Prostate gland (tissue), 2 donors: ENCODE results near the gene LRRC1.

Experiments used
- POLR2A ChIP-seq: fragments of 450-650 bp; IDR thresholded peaks from one replicate; pipeline ENCODE4 v1.6.1; 2016; ENCODE audit warnings: antibody characterized with exemption, mild to moderate bottlenecking
- POLR2AphosphoS5 ChIP-seq: sonication (generic); formaldehyde crosslinking; IDR thresholded peaks from one replicate; pipeline ENCODE4 v1.6.1; 2017; ENCODE audit warnings: antibody characterized with exemption
- TF ChIP-seq, protein P1 (sequence below), 4 experiments: fragments of 200-600 bp in 2 of 4; fragments of 450-650 bp in 2 of 4; sonication (generic) in 2 of 4; IDR thresholded peaks; 1 replicate in 3 of 4; 2 replicates in 1 of 4; pipeline ENCODE4 v1.5.1; 2016 to 2019; ENCODE audit warnings: antibody characterized with exemption in 4 of 4, mild to moderate bottlenecking in 2 of 4, moderate library complexity in 2 of 4

GRCh38 chr6:53874964-53875363, 80.2 kb downstream of the LRRC1 start:
- TF ChIP-seq, protein P1, sequence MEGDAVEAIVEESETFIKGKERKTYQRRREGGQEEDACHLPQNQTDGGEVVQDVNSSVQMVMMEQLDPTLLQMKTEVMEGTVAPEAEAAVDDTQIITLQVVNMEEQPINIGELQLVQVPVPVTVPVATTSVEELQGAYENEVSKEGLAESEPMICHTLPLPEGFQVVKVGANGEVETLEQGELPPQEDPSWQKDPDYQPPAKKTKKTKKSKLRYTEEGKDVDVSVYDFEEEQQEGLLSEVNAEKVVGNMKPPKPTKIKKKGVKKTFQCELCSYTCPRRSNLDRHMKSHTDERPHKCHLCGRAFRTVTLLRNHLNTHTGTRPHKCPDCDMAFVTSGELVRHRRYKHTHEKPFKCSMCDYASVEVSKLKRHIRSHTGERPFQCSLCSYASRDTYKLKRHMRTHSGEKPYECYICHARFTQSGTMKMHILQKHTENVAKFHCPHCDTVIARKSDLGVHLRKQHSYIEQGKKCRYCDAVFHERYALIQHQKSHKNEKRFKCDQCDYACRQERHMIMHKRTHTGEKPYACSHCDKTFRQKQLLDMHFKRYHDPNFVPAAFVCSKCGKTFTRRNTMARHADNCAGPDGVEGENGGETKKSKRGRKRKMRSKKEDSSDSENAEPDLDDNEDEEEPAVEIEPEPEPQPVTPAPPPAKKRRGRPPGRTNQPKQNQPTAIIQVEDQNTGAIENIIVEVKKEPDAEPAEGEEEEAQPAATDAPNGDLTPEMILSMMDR (IDR thresholded peaks at IDR 0.05): no peak
- no peak for TF ChIP-seq POLR2A
- no peak for TF ChIP-seq POLR2AphosphoS5
